C4-2B (cell line): ENCODE data around the gene PTGES.
"Not testable (repeated sequence)": the region's sequence is repeated elsewhere in the genome, so short reads cannot be mapped to it uniquely, and the experiment has no call there.

Source experiments
- H3K27ac ChIP-seq: fragments of 450-650 bp; 2 replicates; pipeline ENCODE4 v1.5.1; 2017
- ZFX ChIP-seq: fragments of 450-650 bp; IDR thresholded peaks from 2 replicates; pipeline ENCODE4 v1.6.1; 2017
- TF ChIP-seq, protein P1 (sequence below): fragments of 450-650 bp; conservative IDR thresholded peaks from 2 replicates; pipeline ENCODE4 v1.5.1; 2017; ENCODE audit warnings: mild to moderate bottlenecking

Gene PTGES

DNA sequence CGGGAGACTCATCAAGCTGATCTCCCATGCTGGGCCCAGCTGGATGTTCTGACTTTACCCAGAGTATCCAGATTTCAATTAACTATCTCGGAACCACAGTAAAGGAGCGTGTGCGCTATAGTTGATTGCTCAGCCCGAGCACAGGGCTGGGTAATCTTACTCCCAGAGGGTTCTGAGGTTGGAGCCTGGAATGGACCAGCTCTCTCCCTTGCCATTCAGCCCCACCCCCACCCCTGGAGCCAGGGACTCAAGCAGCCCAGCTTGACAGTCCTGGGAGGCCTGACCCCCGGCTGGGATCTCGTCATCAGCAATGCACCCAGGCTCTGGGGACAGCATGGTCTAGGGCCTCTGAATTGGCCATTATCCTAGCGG is 23.7 kb upstream of the PTGES start:
- no peak overlapping the region for H3K27ac ChIP-seq
- no peak for TF ChIP-seq ZFX
- TF ChIP-seq, protein P1, sequence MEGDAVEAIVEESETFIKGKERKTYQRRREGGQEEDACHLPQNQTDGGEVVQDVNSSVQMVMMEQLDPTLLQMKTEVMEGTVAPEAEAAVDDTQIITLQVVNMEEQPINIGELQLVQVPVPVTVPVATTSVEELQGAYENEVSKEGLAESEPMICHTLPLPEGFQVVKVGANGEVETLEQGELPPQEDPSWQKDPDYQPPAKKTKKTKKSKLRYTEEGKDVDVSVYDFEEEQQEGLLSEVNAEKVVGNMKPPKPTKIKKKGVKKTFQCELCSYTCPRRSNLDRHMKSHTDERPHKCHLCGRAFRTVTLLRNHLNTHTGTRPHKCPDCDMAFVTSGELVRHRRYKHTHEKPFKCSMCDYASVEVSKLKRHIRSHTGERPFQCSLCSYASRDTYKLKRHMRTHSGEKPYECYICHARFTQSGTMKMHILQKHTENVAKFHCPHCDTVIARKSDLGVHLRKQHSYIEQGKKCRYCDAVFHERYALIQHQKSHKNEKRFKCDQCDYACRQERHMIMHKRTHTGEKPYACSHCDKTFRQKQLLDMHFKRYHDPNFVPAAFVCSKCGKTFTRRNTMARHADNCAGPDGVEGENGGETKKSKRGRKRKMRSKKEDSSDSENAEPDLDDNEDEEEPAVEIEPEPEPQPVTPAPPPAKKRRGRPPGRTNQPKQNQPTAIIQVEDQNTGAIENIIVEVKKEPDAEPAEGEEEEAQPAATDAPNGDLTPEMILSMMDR: no peak

DNA sequence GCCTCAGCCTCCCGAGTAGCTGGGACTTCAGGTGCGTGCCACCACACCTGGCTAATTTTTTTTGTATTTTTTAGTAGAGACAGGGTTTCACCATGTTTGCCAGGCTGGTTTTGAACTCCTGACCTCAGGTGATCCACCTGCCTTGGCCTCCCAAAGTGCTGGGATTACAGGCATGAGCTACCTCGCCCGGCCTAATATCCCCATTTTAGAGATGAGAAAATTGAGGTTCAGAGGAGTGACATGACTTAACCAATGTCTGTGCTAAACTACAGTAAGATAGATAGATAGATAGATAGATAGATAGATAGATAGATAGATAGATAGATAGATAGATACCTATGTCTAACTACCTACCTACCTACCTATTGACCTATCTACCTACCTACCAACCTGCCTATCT is 23.3 kb upstream of the PTGES start:
- not testable (repeated sequence) for H3K27ac ChIP-seq

GRCh38 chr9:129775448-129775798 is 22.6 kb upstream of the PTGES start:
- no peak overlapping the region for H3K27ac ChIP-seq
- no peak for TF ChIP-seq ZFX
- TF ChIP-seq, protein P1: no peak

- H3K27ac ChIP-seq: no peak overlapping the region
- TF ChIP-seq, protein P1: no peak
- TF ChIP-seq ZFX: no peak
Observed at GRCh38 chr9:129774791-129775447, 22.1 kb upstream of the PTGES start.

DNA sequence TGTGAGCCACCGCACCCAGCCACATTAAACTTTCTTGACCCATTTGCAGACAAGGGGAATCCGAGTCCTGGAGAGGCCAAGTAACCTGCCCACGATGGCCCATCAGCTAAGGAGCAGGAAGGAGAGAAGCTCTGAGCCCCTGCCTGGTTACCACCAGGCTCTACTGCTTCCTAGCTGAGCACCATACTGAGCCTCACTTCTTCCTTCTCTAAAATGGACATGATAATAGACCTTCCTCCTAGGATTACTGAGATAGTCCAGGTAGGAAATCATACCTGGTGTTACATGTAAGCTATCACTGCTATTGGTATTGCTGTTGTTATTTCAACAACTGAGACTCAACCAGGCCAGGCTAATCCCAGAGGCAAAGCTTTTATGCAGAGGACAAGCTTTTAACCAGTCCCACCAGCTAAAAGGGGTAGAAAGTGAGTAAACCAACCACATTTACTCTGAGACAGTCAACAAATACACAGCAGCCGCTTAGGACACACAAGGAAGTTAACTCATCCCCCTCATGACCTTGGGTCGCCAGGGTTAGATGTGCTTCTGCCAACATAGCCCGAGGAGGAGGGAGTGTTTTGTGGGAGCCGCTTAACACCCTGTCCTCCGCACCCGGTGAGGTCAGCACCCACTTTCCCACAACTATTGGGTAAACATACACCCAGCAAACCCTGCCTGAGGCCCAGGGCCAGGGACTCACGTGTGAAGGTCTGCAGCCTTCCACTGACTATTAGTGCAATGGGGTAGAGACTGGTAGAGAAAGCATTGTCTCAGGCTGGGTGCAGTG is 20.6 kb upstream of the PTGES start:
- H3K27ac ChIP-seq: no peak overlapping the region
- TF ChIP-seq, protein P1: no peak
- TF ChIP-seq ZFX: no peak

GRCh38 chr9:129770741-129771140 is 17.9 kb upstream of the PTGES start:
- TF ChIP-seq, protein P1: no peak
- no peak for TF ChIP-seq ZFX
- H3K27ac ChIP-seq: no peak overlapping the region

- no peak for TF ChIP-seq ZFX
- TF ChIP-seq, protein P1: no peak
Observed at GRCh38 chr9:129769669-129770068, 16.8 kb upstream of the PTGES start.

GRCh38 chr9:129768486-129768885 is 15.6 kb upstream of the PTGES start:
- H3K27ac ChIP-seq: no peak overlapping the region
- TF ChIP-seq, protein P1: no peak
- no peak for TF ChIP-seq ZFX

More at GRCh38 chr9:129769669-129770068, 16.8 kb upstream of the PTGES start:
- H3K27ac ChIP-seq: no peak overlapping the region
